GM11168 (cell line): Measurements from ENCODE around the gene TTC39A.

Experiments used
- in situ Hi-C: fragments of 300-500 bp; cut with MboI; formaldehyde crosslinking; loops from one replicate; pipeline ENCODE4 v1.12.0; 2022; ENCODE audit warnings: low sequenced_read_pairs; ENCODE audit not compliant: unreplicated experiment

Gene TTC39A

GRCh38 chr1:51320967-51321923 is 9.1 kb downstream of the TTC39A start:
- in situ Hi-C loops = no loop called here

- in situ Hi-C loops = no loop called here
These were observed 12.6 kb downstream of the TTC39A start for GRCh38 chr1:51317798-51318197.

- in situ Hi-C loops = no loop called here
These were observed 13.6 kb downstream of the TTC39A start for GRCh38 chr1:51316846-51317120.

- in situ Hi-C loops = no loop called here
These were observed 14.1 kb downstream of the TTC39A start for GRCh38 chr1:51316113-51316845.

- in situ Hi-C loops = no loop called here
These were observed 15.4 kb downstream of the TTC39A start for GRCh38 chr1:51314974-51315373.

- in situ Hi-C loops = no loop called here
These were observed 16.2 kb downstream of the TTC39A start for GRCh38 chr1:51313961-51314777.

- in situ Hi-C loops = no loop called here
These were observed 17.0 kb downstream of the TTC39A start for GRCh38 chr1:51313268-51313852.

GRCh38 chr1:51312718-51313117 is 17.6 kb downstream of the TTC39A start:
- in situ Hi-C loops = no loop called here

- in situ Hi-C loops = no loop called here
These were observed 18.5 kb downstream of the TTC39A start for GRCh38 chr1:51311826-51312225.

- in situ Hi-C loops = no loop called here
These were observed 19.3 kb downstream of the TTC39A start for GRCh38 chr1:51310871-51311613.

GRCh38 chr1:51309291-51309690 is 21.1 kb downstream of the TTC39A start:
- in situ Hi-C loops = no loop called here

- in situ Hi-C loops = no loop called here
These were observed 21.7 kb downstream of the TTC39A start for GRCh38 chr1:51308636-51309035.

GRCh38 chr1:51306950-51307349 is 23.4 kb downstream of the TTC39A start:
- in situ Hi-C loops = no loop called here

- in situ Hi-C loops = no loop called here
These were observed 25.0 kb downstream of the TTC39A start for GRCh38 chr1:51305371-51305823.

- in situ Hi-C loops = no loop called here
These were observed 26.0 kb downstream of the TTC39A start for GRCh38 chr1:51304360-51304759.

GRCh38 chr1:51303751-51304251 is 26.6 kb downstream of the TTC39A start:
- in situ Hi-C loops = no loop called here

- in situ Hi-C loops = no loop called here
These were observed 27.0 kb downstream of the TTC39A start for GRCh38 chr1:51303315-51303714.

GRCh38 chr1:51302746-51303145 is 27.6 kb downstream of the TTC39A start:
- in situ Hi-C loops = no loop called here

- in situ Hi-C loops = no loop called here
These were observed 28.1 kb downstream of the TTC39A start for GRCh38 chr1:51302270-51302669.

- in situ Hi-C loops = no loop called here
These were observed 28.6 kb downstream of the TTC39A start for GRCh38 chr1:51301844-51302162.
